Fibroblast of villous mesenchyme (primary cell): Measurements from ENCODE around the gene EPHB3. TPM values are rescaled to one million over a fixed set of nuclear protein-coding genes. Genes with fewer than 3 reads are reported as not detected.

Experiments used
- DNase-seq: peaks from one replicate; pipeline ENCODE4 v3.0.0-alpha.2; 2010; ENCODE audit warnings: low read depth
- H3K4me3 ChIP-seq: 2 replicates; pipeline ENCODE4 v1.5.1; 2011; ENCODE audit warnings: low read depth, mild to moderate bottlenecking, low read length
- CTCF ChIP-seq: IDR thresholded peaks from 2 replicates; pipeline ENCODE4 v1.5.1; 2012; ENCODE audit warnings: low read depth, mild to moderate bottlenecking, low read length; ENCODE audit not compliant: insufficient read depth
- total RNA-seq: library from RNA; depleted of rRNA; stranded (reverse); fragments of >200 nt; gene quantifications from 2 replicates; pipeline ENCODE4 v1.2.3, GENCODE V29; 2012

EPHB3 gene
- total RNA-seq, 1 donor = 2.2 TPM

- H3K4me3 ChIP-seq = no peak overlapping the region
- no peak for TF ChIP-seq CTCF
- DNase-seq = no peak
Measured at GRCh38 chr3:184585545-184585944, 24.0 kb downstream of the EPHB3 start.

GRCh38 chr3:184586851-184587250 lies 25.3 kb downstream of the EPHB3 start:
- TF ChIP-seq CTCF = no peak
- no peak for DNase-seq
- no peak overlapping the region for H3K4me3 ChIP-seq

- H3K4me3 ChIP-seq = no peak overlapping the region
- DNase-seq = no peak
- TF ChIP-seq CTCF = no peak
Measured at GRCh38 chr3:184588776-184589175, 27.2 kb downstream of the EPHB3 start.

- TF ChIP-seq CTCF = no peak
- DNase-seq = no peak
- H3K4me3 ChIP-seq = no peak overlapping the region
Measured at GRCh38 chr3:184590795-184591194, 29.2 kb downstream of the EPHB3 start.

GRCh38 chr3:184591789-184592188 lies 30.2 kb downstream of the EPHB3 start:
- TF ChIP-seq CTCF = no peak
- no peak for DNase-seq
- no peak overlapping the region for H3K4me3 ChIP-seq

GRCh38 chr3:184592371-184593219 lies 31.0 kb downstream of the EPHB3 start:
- no peak for DNase-seq
- no peak overlapping the region for H3K4me3 ChIP-seq
- TF ChIP-seq CTCF = no peak
